ENCODE data around the gene RTN3. TPM values are rescaled to one million over a fixed set of nuclear protein-coding genes. Genes with fewer than 3 reads are reported as not detected.

Gene RTN3
- total RNA-seq, 2 experiments from 2014 or later: 34.0 to 69.3 TPM

DNA sequence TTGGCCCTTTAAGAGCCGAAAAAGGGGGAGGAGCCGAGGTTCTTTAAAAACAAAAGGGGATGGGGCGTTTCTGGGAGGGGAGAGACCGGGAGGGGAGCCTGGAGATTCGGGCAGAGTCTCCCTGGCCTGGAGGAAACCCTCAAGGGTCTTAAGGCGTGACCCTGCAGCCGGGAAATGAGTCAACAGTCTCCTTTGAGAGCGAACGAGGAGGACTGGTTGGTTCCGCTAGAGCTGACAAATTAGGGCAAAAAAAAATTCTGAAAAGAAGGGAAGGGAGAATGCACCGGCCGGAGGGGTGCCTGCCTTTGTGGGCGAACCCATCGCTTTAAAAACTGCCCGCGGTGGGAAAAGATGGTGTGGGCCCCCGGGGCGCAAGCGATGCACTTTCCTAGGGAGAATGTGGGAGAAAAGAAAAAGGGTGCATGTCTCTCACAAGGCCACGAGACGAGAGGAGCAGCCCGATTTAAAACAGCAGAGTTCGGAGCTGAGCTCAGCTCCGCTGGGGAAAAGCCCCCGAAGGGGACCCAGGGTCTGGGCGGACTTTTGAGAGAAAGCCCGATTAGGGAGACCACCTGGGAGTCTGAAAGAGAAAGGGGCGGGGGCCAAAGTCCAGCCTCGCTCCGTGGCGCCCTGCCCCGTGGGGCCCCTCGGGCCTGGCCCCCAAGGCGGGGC, 86.4 kb downstream of the RTN3 start:
- POLR2A ChIA-PET: no interaction called here
- DNase-seq (ENCODE audit: low spot score): peak; percentile 69
- Histone ChIP-seq H2AFZ (ENCODE audit: low read length) (peak overlapping the region; percentile 42; the same call in 1 of the 2 replicates), H3K27ac (ENCODE audit: low read depth, low read length, poor library complexity, severe bottlenecking) (peak overlapping the region; percentile 52), H4K20me1 (ENCODE audit: insufficient read depth, low read length) (peaks cover 12% of the 10 kb centered on the region; the same call in 1 of the 2 replicates), H3K79me2 (ENCODE audit: insufficient read depth, low read depth, low read length) (0 out of 2 replicates have a peak, but pooled peaks cover 6% of the 10 kb centered on the region), H3K9me2 (ENCODE audit: insufficient read depth, low read length) (no peaks in the 10 kb centered on the region), H3K36me3 (ENCODE audit: insufficient read depth, low read length) (no peaks in the 10 kb centered on the region; the same call in 1 of the 2 replicates), H3K4me1 (ENCODE audit: insufficient read depth, low read length, poor library complexity, severe bottlenecking) (peaks cover 20% of the 10 kb centered on the region), H3K4me3 (ENCODE audit: low read depth, low read length, poor library complexity, severe bottlenecking) (peak overlapping the region; percentile 91), H3K9me3 (ENCODE audit: low read length) (no peaks in the 10 kb centered on the region), H3K4me2 (ENCODE audit: low read length) (peak overlapping the region; percentile 100)
- TSS peak; percentile 75 for BruUV-seq (replicated peaks)
- intact Hi-C loops (cut with micrococcal nuclease; ENCODE audit: unreplicated experiment): loop anchor here (2.0 to 5.0 kb wide), 4 partner anchors 45 to 380 kb away; partner anchors contain the start of genes MARK2, NAA40 and SPINDOC
- CTCF ChIA-PET (ENCODE audit: unreplicated experiment): interaction anchor here (0.6 kb wide), 1 partner anchor 9 kb away, joined by 3 read pairs; no protein-coding TSS in a partner anchor
- TF ChIP-seq CTCF (conservative IDR thresholded peaks at IDR 0.05; ENCODE audit: low read length) (no peak; the same call in 1 of the 2 replicates), EZH2phosphoT487 (IDR thresholded peaks at IDR 0.05; ENCODE audit: borderline replicate concordance, low read depth, low read length) (no peak)

DNA sequence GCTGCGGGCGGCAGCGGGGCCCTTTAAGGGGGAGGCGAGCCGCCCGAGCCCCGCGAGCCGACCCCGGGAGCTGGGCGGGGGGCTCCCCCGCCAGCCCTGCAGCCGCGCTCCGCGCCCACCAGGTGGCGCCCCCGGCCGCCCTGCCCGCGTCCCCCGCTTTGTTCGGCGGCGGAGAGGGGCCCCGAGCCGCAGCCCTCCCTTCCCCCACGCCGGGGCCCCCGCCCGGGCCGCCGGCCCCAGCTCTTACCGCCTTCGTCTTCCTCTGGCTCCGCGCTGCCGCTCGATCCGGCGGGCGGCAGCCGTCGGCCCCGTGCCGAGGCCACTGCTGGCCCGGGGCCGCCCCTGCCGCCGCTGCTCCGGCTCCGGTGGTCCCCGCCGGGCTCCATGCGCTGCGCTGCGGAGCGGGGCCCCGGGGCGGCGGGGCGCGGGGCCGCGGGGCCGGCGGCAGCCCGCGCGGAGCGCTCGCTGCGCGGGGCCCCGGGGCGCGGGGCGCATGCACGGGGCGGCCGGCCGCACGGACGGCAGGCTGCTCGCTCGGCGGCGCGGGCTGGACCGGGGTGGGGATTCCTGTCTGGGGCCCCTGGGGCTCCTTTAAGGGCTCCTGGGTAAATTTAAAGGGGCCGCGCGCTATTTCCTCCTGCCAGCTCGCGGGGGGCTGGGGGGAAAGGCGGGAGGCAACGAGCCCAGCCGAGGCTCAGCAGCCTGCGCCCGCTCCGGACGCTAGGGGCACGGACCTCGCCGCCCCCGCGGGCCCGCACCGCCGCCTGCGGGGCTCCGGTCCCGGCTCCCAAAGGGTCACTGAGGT, 87.1 kb downstream of the RTN3 start, which contains the start of gene ZFTA:
TSS of gene ZFTA (minus strand) at position 539 of the 805 bp plus-strand sequence. CDS start at position 386, 153 bp downstream.
- peak within 1 kb of the TSS; percentile 87 for H2AFZ ChIP-seq (ENCODE audit: low read length)
- ChIA-PET POLR2A (no interaction called here), CTCF (ENCODE audit: unreplicated experiment) (interaction anchor here (0.6 kb wide), 2 partner anchors 8 to 52 kb away, joined by 3 read pairs; no protein-coding TSS in a partner anchor)
- peak; percentile 84 for DNase-seq (ENCODE audit: low spot score)
- peaks cover 12% of the 10 kb centered on the region; the same call in 1 of the 2 replicates for H4K20me1 ChIP-seq (ENCODE audit: insufficient read depth, low read length)
- peak within 1 kb of the TSS; percentile 100 for H3K4me2 ChIP-seq (ENCODE audit: low read length)
- no TSS peak for BruUV-seq (replicated peaks)
- no peaks in the 10 kb centered on the region for H3K9me2 ChIP-seq (ENCODE audit: insufficient read depth, low read length)
- H3K4me3 ChIP-seq (ENCODE audit: low read depth, low read length, poor library complexity, severe bottlenecking): peak within 1 kb of the TSS; percentile 91
- intact Hi-C loops (cut with micrococcal nuclease; ENCODE audit: unreplicated experiment): loop anchor here (2.0 to 5.0 kb wide), 4 partner anchors 44 to 379 kb away; partner anchors contain the start of genes MARK2, NAA40 and SPINDOC
- peaks cover 20% of the 10 kb centered on the region for H3K4me1 ChIP-seq (ENCODE audit: insufficient read depth, low read length, poor library complexity, severe bottlenecking)
- peak within 1 kb of the TSS; percentile 52 for H3K27ac ChIP-seq (ENCODE audit: low read depth, low read length, poor library complexity, severe bottlenecking)
- no peaks in the 10 kb centered on the region; the same call in 1 of the 2 replicates for H3K36me3 ChIP-seq (ENCODE audit: insufficient read depth, low read length)
- no peaks in the 10 kb centered on the region for H3K9me3 ChIP-seq (ENCODE audit: low read length)
- TF ChIP-seq EZH2phosphoT487 (IDR thresholded peaks at IDR 0.05; ENCODE audit: borderline replicate concordance, low read depth, low read length) (no peak), CTCF (conservative IDR thresholded peaks at IDR 0.05; ENCODE audit: low read length) (peak; percentile 52)
- 0 out of 2 replicates have a peak, but pooled peaks cover 6% of the 10 kb centered on the region for H3K79me2 ChIP-seq (ENCODE audit: insufficient read depth, low read depth, low read length)

Data from OCI-LY7 (cell line).